K562 (cell line): Measurements from ENCODE around the gene ABHD5. TPM values are rescaled to one million over a fixed set of nuclear protein-coding genes. Genes with fewer than 3 reads are reported as not detected.

Source experiments
- BHLHE40 ChIP-seq: IDR thresholded peaks from 2 replicates; pipeline ENCODE4 v1.6.1; 2011; ENCODE audit warnings: low read length, improper control_type of control experiment
- MAZ ChIP-seq, 2 experiments: fragments of 450-650 bp in 1 of 2; sonication (generic) in 1 of 2; formaldehyde crosslinking; IDR thresholded peaks in 1 of 2; conservative IDR thresholded peaks in 1 of 2; 2 replicates each; pipeline versions ENCODE4 v1.4.0 to v1.5.0; 2020; ENCODE audit warnings: mild to moderate bottlenecking in 1 of 2, missing genetic modification reagents in 1 of 2
- SRSF3 ChIP-seq: fragments of 200-400 bp; formaldehyde crosslinking; IDR thresholded peaks from 2 replicates; pipeline ENCODE4 v1.6.1; 2016; ENCODE audit warnings: mild to moderate bottlenecking, low read length, moderate library complexity; ENCODE audit not compliant: insufficient read depth
- TEAD2 ChIP-seq: fragments of 450-650 bp; IDR thresholded peaks from 2 replicates; pipeline ENCODE4 v1.6.1; 2016; ENCODE audit warnings: missing genetic modification characterization, control low read depth, missing compliant biosample characterization
- ZKSCAN1 ChIP-seq: fragments of 150-350 bp; IDR thresholded peaks from 2 replicates; pipeline ENCODE4 v1.6.1; 2016; ENCODE audit warnings: low read depth, low read length
- ZNF644 ChIP-seq: fragments of 200-800 bp; sonication (Bioruptor generic); IDR thresholded peaks from 2 replicates; pipeline ENCODE4 v1.6.1; 2016; ENCODE audit warnings: low read depth, missing genetic modification characterization, missing compliant biosample characterization
- polyA plus RNA-seq, 8 experiments: library from polyadenylated mRNA; depleted of rRNA in 4 of 8; stranded (reverse) in 5 of 8; unstranded in 3 of 8; fragments of >200 nt; fragmentation: Nextera tagmentation in 2 of 8; fragmentation: Illumina TruSeq in 1 of 8; extraction: Ambion mirVana in 2 of 8; extraction: Trizol in 1 of 8; gene quantifications; 2 replicates each; pipeline versions ENCODE4 v1.2.1 to v1.2.3, GENCODE V29; 2011 to 2014; ENCODE audit warnings: inconsistent platforms in 1 of 8, missing spikeins in 1 of 8
- total RNA-seq, 7 experiments: library from RNA; depleted of rRNA in 6 of 7; stranded (reverse); fragments of >200 nt in 6 of 7; fragmentation: Illumina TruSeq in 2 of 7; extraction: Trizol in 2 of 7; gene quantifications; 2 replicates each; pipeline versions ENCODE4 v1.2.1 to v1.2.3, GENCODE V29; 2011 to 2021; ENCODE audit warnings: low replicate concordance in 1 of 7
- TF ChIP-seq, protein P1 (sequence below): fragments of 200-800 bp; sonication (Bioruptor generic); IDR thresholded peaks from 2 replicates; pipeline ENCODE4 v1.6.1; 2016; ENCODE audit warnings: missing genetic modification characterization, missing compliant biosample characterization
- TF ChIP-seq, protein P2 (sequence below): fragments of 250-450 bp; sonication (Bioruptor Pico); IDR thresholded peaks from 2 replicates; pipeline ENCODE4 v1.4.0; 2020; ENCODE audit warnings: mild to moderate bottlenecking, moderate library complexity
- TF ChIP-seq, protein P3 (sequence below), 3 experiments: IDR thresholded peaks in 2 of 3; conservative IDR thresholded peaks in 1 of 3; 2 replicates each; pipeline ENCODE4 v1.5.1; 2011 to 2012; ENCODE audit warnings: low read length in 3 of 3, mild to moderate bottlenecking in 3 of 3, control low read depth in 2 of 3, improper control_type of control experiment in 1 of 3, inconsistent platforms in 1 of 3, low read depth in 1 of 3, mixed read lengths in 1 of 3, moderate library complexity in 1 of 3; ENCODE audit not compliant: insufficient read depth in 2 of 3
- TF ChIP-seq, protein P4 (sequence below): fragments of 450-650 bp; formaldehyde crosslinking; conservative IDR thresholded peaks from 2 replicates; pipeline ENCODE4 v1.4.0; 2022; ENCODE audit warnings: mild to moderate bottlenecking, missing genetic modification characterization
- TF ChIP-seq, protein P5 (sequence below), 2 experiments: IDR thresholded peaks; 2 replicates each; pipeline ENCODE4 v1.6.1; 2011; ENCODE audit warnings: borderline replicate concordance in 1 of 2, control low read depth in 1 of 2, low read depth in 1 of 2, low read length in 1 of 2, mild to moderate bottlenecking in 1 of 2, mixed read lengths in 1 of 2, moderate library complexity in 1 of 2; ENCODE audit not compliant: insufficient read depth in 1 of 2, insufficient read length in 1 of 2, poor library complexity in 1 of 2, severe bottlenecking in 1 of 2; ENCODE audit errors: extremely low read depth in 1 of 2
- TF ChIP-seq, protein P6 (sequence below): sonication (generic); formaldehyde crosslinking; IDR thresholded peaks from 2 replicates; pipeline ENCODE4 v1.5.0; 2020; ENCODE audit warnings: missing genetic modification reagents

ABHD5 gene
- total and polyA plus RNA-seq, 9 of the 15 experiments (the other 6 are each of a cell fraction or from before 2014, with no cell fraction given), result 27.8 to 61.7 (median 39.9) TPM

DNA sequence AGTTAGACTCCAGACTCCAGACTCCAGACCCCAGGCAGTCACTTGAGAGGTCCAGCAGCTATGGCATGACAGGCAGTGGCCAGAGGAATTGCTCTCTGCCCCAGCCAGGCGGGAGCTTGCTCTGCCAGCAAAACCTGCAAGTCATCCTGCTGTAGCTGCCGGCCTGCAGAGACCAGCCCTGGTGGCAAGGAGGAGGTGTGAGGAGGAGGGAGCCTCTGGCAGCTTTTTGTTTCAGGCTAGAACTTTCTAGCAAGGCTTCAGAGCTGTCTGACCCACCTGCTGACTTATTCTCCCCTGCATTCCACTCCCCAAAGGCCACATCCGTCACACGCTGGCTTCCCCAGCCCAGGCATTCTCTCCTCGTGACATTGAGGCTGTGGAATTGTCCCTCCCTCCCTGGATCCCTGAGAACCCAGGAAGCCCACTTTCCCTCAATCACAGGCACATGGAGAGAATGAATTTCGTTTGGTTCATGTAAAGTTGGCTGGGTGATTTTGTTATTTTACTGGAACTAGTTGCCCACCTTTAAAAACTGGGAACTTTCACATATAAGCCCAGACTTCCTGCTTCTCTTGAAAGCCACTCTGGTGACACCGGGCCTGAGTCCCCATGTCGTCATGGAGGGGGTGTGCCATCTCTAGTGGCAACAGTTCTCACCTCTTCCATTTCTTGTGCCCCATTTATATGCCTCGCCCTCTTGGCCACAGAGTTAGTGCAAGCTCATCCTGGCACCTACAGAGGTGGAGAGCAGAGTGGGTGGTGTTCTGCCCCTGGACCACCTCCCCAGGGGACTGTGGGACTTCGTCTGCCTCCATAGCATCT is 82.7 kb downstream of the ABHD5 start (continued):
- TF ChIP-seq, protein P1, sequence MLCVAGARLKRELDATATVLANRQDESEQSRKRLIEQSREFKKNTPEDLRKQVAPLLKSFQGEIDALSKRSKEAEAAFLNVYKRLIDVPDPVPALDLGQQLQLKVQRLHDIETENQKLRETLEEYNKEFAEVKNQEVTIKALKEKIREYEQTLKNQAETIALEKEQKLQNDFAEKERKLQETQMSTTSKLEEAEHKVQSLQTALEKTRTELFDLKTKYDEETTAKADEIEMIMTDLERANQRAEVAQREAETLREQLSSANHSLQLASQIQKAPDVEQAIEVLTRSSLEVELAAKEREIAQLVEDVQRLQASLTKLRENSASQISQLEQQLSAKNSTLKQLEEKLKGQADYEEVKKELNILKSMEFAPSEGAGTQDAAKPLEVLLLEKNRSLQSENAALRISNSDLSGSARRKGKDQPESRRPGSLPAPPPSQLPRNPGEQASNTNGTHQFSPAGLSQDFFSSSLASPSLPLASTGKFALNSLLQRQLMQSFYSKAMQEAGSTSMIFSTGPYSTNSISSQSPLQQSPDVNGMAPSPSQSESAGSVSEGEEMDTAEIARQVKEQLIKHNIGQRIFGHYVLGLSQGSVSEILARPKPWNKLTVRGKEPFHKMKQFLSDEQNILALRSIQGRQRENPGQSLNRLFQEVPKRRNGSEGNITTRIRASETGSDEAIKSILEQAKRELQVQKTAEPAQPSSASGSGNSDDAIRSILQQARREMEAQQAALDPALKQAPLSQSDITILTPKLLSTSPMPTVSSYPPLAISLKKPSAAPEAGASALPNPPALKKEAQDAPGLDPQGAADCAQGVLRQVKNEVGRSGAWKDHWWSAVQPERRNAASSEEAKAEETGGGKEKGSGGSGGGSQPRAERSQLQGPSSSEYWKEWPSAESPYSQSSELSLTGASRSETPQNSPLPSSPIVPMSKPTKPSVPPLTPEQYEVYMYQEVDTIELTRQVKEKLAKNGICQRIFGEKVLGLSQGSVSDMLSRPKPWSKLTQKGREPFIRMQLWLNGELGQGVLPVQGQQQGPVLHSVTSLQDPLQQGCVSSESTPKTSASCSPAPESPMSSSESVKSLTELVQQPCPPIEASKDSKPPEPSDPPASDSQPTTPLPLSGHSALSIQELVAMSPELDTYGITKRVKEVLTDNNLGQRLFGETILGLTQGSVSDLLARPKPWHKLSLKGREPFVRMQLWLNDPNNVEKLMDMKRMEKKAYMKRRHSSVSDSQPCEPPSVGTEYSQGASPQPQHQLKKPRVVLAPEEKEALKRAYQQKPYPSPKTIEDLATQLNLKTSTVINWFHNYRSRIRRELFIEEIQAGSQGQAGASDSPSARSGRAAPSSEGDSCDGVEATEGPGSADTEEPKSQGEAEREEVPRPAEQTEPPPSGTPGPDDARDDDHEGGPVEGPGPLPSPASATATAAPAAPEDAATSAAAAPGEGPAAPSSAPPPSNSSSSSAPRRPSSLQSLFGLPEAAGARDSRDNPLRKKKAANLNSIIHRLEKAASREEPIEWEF (CRISPR knock-in tag), result peak; percentile 77; the same call in 1 of the 2 replicates
- TF ChIP-seq TEAD2 (tag) (peak; percentile 60; the same call in 1 of the 2 replicates), SRSF3 (no peak), ZNF644 (peak; percentile 27; the same call in 1 of the 2 replicates), MAZ (CRISPR knock-in tag; conservative IDR thresholded peaks at IDR 0.05 in 1 of 2, IDR thresholded peaks at IDR 0.05 in 1 of 2) (peak; percentile 42 to 53; a peak in 2 of 4 replicates), ZKSCAN1 (0 out of 2 replicates have a peak, but pooled peaks have one; percentile 36), BHLHE40 (peak; percentile 51)
- TF ChIP-seq, protein P2, sequence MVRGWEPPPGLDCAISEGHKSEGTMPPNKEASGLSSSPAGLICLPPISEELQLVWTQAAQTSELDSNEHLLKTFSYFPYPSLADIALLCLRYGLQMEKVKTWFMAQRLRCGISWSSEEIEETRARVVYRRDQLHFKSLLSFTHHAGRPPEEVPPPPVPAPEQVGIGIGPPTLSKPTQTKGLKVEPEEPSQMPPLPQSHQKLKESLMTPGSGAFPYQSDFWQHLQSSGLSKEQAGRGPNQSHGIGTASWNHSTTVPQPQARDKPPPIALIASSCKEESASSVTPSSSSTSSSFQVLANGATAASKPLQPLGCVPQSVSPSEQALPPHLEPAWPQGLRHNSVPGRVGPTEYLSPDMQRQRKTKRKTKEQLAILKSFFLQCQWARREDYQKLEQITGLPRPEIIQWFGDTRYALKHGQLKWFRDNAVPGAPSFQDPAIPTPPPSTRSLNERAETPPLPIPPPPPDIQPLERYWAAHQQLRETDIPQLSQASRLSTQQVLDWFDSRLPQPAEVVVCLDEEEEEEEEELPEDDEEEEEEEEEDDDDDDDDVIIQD (CRISPR knock-in tag), result peak; percentile 84
- TF ChIP-seq, protein P3, sequence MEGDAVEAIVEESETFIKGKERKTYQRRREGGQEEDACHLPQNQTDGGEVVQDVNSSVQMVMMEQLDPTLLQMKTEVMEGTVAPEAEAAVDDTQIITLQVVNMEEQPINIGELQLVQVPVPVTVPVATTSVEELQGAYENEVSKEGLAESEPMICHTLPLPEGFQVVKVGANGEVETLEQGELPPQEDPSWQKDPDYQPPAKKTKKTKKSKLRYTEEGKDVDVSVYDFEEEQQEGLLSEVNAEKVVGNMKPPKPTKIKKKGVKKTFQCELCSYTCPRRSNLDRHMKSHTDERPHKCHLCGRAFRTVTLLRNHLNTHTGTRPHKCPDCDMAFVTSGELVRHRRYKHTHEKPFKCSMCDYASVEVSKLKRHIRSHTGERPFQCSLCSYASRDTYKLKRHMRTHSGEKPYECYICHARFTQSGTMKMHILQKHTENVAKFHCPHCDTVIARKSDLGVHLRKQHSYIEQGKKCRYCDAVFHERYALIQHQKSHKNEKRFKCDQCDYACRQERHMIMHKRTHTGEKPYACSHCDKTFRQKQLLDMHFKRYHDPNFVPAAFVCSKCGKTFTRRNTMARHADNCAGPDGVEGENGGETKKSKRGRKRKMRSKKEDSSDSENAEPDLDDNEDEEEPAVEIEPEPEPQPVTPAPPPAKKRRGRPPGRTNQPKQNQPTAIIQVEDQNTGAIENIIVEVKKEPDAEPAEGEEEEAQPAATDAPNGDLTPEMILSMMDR (IDR thresholded peaks at IDR 0.05 in 2 of 3, conservative IDR thresholded peaks at IDR 0.05 in 1 of 3; ENCODE audit: insufficient read depth in 2 of 3, low read depth in 1 of 3, low read length in 3 of 3), result peak in 2 of 3 experiments; percentile 16 to 17; a peak in 1 of 6 replicates
- TF ChIP-seq, protein P4, sequence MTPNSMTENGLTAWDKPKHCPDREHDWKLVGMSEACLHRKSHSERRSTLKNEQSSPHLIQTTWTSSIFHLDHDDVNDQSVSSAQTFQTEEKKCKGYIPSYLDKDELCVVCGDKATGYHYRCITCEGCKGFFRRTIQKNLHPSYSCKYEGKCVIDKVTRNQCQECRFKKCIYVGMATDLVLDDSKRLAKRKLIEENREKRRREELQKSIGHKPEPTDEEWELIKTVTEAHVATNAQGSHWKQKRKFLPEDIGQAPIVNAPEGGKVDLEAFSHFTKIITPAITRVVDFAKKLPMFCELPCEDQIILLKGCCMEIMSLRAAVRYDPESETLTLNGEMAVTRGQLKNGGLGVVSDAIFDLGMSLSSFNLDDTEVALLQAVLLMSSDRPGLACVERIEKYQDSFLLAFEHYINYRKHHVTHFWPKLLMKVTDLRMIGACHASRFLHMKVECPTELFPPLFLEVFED (CRISPR knock-in tag), result no peak
- TF ChIP-seq, protein P5, sequence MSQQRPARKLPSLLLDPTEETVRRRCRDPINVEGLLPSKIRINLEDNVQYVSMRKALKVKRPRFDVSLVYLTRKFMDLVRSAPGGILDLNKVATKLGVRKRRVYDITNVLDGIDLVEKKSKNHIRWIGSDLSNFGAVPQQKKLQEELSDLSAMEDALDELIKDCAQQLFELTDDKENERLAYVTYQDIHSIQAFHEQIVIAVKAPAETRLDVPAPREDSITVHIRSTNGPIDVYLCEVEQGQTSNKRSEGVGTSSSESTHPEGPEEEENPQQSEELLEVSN (IDR thresholded peaks at IDR 0.05; ENCODE audit: borderline replicate concordance in 1 of 2, extremely low read depth in 1 of 2, insufficient read depth in 1 of 2, insufficient read length in 1 of 2, low read depth in 1 of 2, low read length in 1 of 2, poor library complexity in 1 of 2, severe bottlenecking in 1 of 2), result peak; percentile 84 to 89
- TF ChIP-seq, protein P6, sequence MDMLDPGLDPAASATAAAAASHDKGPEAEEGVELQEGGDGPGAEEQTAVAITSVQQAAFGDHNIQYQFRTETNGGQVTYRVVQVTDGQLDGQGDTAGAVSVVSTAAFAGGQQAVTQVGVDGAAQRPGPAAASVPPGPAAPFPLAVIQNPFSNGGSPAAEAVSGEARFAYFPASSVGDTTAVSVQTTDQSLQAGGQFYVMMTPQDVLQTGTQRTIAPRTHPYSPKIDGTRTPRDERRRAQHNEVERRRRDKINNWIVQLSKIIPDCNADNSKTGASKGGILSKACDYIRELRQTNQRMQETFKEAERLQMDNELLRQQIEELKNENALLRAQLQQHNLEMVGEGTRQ (CRISPR knock-in tag), result no peak
